GM18867 (cell line): ENCODE results near the gene PARG.
A peak's percentile ranks its signal among the peaks of the same experiment; 100 is the strongest.
"Not testable (repeated sequence)": the region's sequence is repeated elsewhere in the genome, so short reads cannot be mapped to it uniquely, and the experiment has no call there.

Experiments
- ATAC-seq: cut with Tn5 transposase; IDR thresholded peaks from one replicate; pipeline ENCODE4 v1.9.1; 2021; ENCODE audit warnings: mild to moderate bottlenecking, moderate library complexity; ENCODE audit not compliant: unreplicated experiment

Gene PARG

GRCh38 chr10:49833168-49833567 lies 108.7 kb downstream of the PARG start:
- no peak for ATAC-seq

- no peak for ATAC-seq
These were observed 110.3 kb downstream of the PARG start for GRCh38 chr10:49831352-49832035.

GRCh38 chr10:49830846-49831245 lies 111.0 kb downstream of the PARG start:
- ATAC-seq: no peak

- no peak for ATAC-seq
These were observed 111.8 kb downstream of the PARG start for GRCh38 chr10:49830016-49830415.

GRCh38 chr10:49827297-49827696 lies 114.5 kb downstream of the PARG start:
- ATAC-seq: peak; percentile 70

- no peak for ATAC-seq
These were observed 122.4 kb downstream of the PARG start for GRCh38 chr10:49819234-49819958.

GRCh38 chr10:49817845-49818244 lies 124.0 kb downstream of the PARG start:
- ATAC-seq: no peak

GRCh38 chr10:49803988-49804387 lies 137.8 kb downstream of the PARG start:
- no peak for ATAC-seq

- no peak for ATAC-seq
These were observed 143.6 kb downstream of the PARG start for GRCh38 chr10:49798275-49798674.

- no peak for ATAC-seq
These were observed 150.7 kb downstream of the PARG start for GRCh38 chr10:49791100-49791499.

GRCh38 chr10:49784681-49785080 lies 157.1 kb downstream of the PARG start:
- ATAC-seq: no peak

- ATAC-seq: no peak
These were observed 158.2 kb downstream of the PARG start for GRCh38 chr10:49783645-49784044.

- no peak for ATAC-seq
These were observed 160.6 kb downstream of the PARG start for GRCh38 chr10:49781247-49781646.

- ATAC-seq: no peak
These were observed 163.6 kb downstream of the PARG start for GRCh38 chr10:49778197-49778596.

- no peak for ATAC-seq
These were observed 165.0 kb downstream of the PARG start for GRCh38 chr10:49776851-49777250.

GRCh38 chr10:49775014-49775413 lies 166.8 kb downstream of the PARG start:
- ATAC-seq: no peak

- ATAC-seq: not testable (repeated sequence)
These were observed 168.9 kb downstream of the PARG start for GRCh38 chr10:49772944-49773343.

GRCh38 chr10:49771046-49771445 lies 170.8 kb downstream of the PARG start:
- not testable (repeated sequence) for ATAC-seq

GRCh38 chr10:49769692-49770091 lies 172.1 kb downstream of the PARG start:
- ATAC-seq: no peak

GRCh38 chr10:49768731-49769130 lies 173.1 kb downstream of the PARG start:
- ATAC-seq: no peak

GRCh38 chr10:49768329-49768728 lies 173.5 kb downstream of the PARG start:
- no peak for ATAC-seq
